DLD1 (cell line): Measurements from ENCODE around the gene DRD4.
"Not testable (repeated sequence)": the region's sequence is repeated elsewhere in the genome, so short reads cannot be mapped to it uniquely, and the experiment has no call there.

Experiments
- in situ Hi-C: cut with HindIII; loops from 2 replicates; pipeline ENCODE4 v1.10.0; 2017; ENCODE audit warnings: low sequenced_read_pairs

DRD4 gene

GRCh38 chr11:665704-666281 lies 28.7 kb downstream of the DRD4 start:
- in situ Hi-C loops: loop anchor here (25.0 kb wide), 1 partner anchor 97 kb away; no protein-coding TSS in a partner anchor

DNA sequence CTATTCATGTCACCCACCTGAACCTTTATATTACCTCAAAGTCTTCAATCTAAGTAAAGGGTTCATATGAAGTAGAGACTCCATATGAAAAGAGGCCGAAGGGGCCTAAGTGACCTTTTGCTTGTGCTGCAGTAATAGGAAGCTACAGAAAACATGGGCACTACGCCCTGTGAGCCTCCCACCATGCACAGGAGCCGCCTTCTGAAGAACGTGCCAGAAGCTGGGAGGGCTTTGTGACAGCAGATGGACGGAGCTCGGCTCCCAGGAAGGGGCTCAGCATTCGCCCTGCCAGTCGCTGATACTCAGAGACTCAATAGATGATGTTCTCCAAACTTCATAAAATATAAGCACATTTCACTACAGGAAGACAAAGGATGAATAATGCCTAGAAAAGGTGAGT lies 36.8 kb downstream of the DRD4 start:
- in situ Hi-C loops: loop anchor here (25.0 kb wide), 1 partner anchor 88 kb away; no protein-coding TSS in a partner anchor

- in situ Hi-C loops: loop anchor here (25.0 kb wide), 1 partner anchor 88 kb away; no protein-coding TSS in a partner anchor
Observed at GRCh38 chr11:674406-674805, 37.3 kb downstream of the DRD4 start.

DNA sequence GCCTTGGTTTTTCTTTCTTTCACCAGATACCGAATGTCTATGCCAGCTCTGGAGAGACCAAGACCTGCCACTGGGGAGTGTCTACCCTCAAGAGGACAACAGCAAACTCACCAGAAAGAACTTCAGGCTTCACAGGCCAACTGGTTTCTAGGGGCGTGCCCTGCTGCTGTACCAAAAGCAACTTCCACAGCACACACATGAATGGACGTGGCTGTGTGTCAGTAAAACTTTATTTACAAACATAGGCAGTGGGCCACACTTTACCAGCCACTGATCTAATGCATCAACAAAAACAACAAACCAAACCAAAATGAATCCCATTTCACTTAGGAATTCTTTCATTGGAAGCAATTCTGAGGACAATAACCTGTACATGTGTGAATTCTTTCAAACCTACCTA lies 41.2 kb downstream of the DRD4 start:
- in situ Hi-C loops: no loop called here

- in situ Hi-C loops: no loop called here
Observed at GRCh38 chr11:679271-680207, 42.5 kb downstream of the DRD4 start.

GRCh38 chr11:680476-680875 lies 43.4 kb downstream of the DRD4 start:
- in situ Hi-C loops: no loop called here

DNA sequence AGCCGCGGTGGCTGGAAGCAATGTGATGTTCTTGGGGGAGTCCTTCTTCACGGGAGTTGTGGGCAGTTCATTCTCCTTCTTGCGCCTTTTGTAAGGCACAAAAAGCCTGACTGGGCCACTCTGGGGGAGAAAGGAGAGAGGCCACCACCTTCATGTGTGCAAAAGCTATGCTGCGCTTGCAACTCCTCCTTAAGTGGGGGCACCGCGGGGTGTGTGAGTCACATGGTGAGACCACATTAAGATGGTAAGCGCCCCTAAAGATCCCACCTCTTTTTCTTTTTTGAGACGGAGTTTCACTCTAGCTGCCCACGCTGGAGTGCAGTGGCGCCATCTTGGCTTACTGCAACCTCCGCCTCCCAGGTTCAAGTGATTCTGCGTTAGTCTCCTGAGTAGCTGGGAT lies 43.9 kb downstream of the DRD4 start:
- in situ Hi-C loops: no loop called here

GRCh38 chr11:686451-687243 lies 49.6 kb downstream of the DRD4 start:
- in situ Hi-C loops: no loop called here

- in situ Hi-C loops: no loop called here
Observed at GRCh38 chr11:687751-688150, 50.7 kb downstream of the DRD4 start.

- in situ Hi-C loops: no loop called here
Observed at GRCh38 chr11:688681-689080, 51.6 kb downstream of the DRD4 start.

DNA sequence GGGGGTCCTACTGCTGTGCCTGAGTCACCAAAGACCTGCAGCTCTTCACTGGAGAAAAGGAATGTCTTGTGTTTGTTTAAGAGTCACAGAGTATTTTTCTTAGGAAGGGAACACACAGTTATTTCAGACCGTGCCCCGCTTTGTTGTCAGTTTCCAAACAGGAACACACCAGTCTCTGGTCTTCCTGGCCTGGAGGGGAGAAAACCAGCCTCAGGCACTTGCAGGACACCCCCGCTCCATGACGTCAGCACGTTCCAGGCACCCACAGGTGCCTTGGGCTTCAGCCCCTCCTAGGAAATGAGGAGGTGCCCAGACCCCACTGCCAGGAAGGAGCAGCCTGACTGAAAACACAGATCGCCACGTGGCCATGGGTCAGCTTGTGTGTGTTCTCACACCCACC lies 52.6 kb downstream of the DRD4 start:
- in situ Hi-C loops: no loop called here

GRCh38 chr11:690244-690643 lies 53.2 kb downstream of the DRD4 start:
- in situ Hi-C loops: not testable (repeated sequence)
